Mesendoderm (in vitro differentiated cells): ENCODE results near the gene CSNK1E.

ENCODE experiments used
- DNase-seq: peaks from one replicate; pipeline ENCODE4 v3.0.0; 2013
- H2AK5ac ChIP-seq: 2 replicates; pipeline ENCODE4 v1.6.1; 2013; ENCODE audit warnings: low read length, inconsistent platforms
- H2BK120ac ChIP-seq: 2 replicates; pipeline ENCODE4 v1.6.1; 2013; ENCODE audit warnings: low read depth, mild to moderate bottlenecking, low read length, moderate library complexity, mixed read lengths
- H2BK15ac ChIP-seq: replicated peaks from 2 replicates; pipeline ENCODE4 v1.6.1; 2013; ENCODE audit warnings: low read depth, mild to moderate bottlenecking, moderate library complexity
- H2BK5ac ChIP-seq: 2 replicates; pipeline ENCODE4 v1.6.1; 2013; ENCODE audit warnings: low read length, inconsistent platforms
- H3K18ac ChIP-seq: 2 replicates; pipeline ENCODE4 v1.6.1; 2013; ENCODE audit warnings: mild to moderate bottlenecking, low read length, mixed read lengths
- H3K23ac ChIP-seq: one replicate; pipeline ENCODE4 v1.6.1; 2013; ENCODE audit warnings: low read length
- H3K27ac ChIP-seq: 2 replicates; pipeline ENCODE4 v1.5.1; 2013; ENCODE audit warnings: low read depth, mild to moderate bottlenecking, inconsistent platforms, low read length, moderate library complexity
- H3K27me3 ChIP-seq: 2 replicates; pipeline ENCODE4 v1.6.1; 2013; ENCODE audit warnings: low read length, control low read depth, mild to moderate bottlenecking, inconsistent platforms; ENCODE audit not compliant: insufficient read depth, poor library complexity
- H3K36me3 ChIP-seq: 2 replicates; pipeline ENCODE4 v1.6.1; 2013; ENCODE audit warnings: low read length, inconsistent platforms; ENCODE audit not compliant: control insufficient read depth, insufficient read depth
- H3K4ac ChIP-seq: one replicate; pipeline ENCODE4 v1.6.1; 2013; ENCODE audit warnings: low read depth, mild to moderate bottlenecking, low read length, moderate library complexity
- H3K4me1 ChIP-seq: 2 replicates; pipeline ENCODE4 v1.6.1; 2013; ENCODE audit warnings: low read depth, low read length, inconsistent platforms; ENCODE audit not compliant: control insufficient read depth
- H3K4me2 ChIP-seq: 2 replicates; pipeline ENCODE4 v1.6.1; 2013; ENCODE audit warnings: low read length
- H3K4me3 ChIP-seq: 2 replicates; pipeline ENCODE4 v1.5.1; 2013; ENCODE audit warnings: mild to moderate bottlenecking, low read length
- H3K56ac ChIP-seq: one replicate; pipeline ENCODE4 v1.6.1; 2013; ENCODE audit warnings: low read length
- H3K79me1 ChIP-seq: 2 replicates; pipeline ENCODE4 v1.6.1; 2013; ENCODE audit warnings: low read length, inconsistent platforms
- H3K79me2 ChIP-seq: 2 replicates; pipeline ENCODE4 v1.6.1; 2013; ENCODE audit warnings: mild to moderate bottlenecking, low read length; ENCODE audit not compliant: control insufficient read depth, insufficient read depth
- H3K9ac ChIP-seq: 2 replicates; pipeline ENCODE4 v1.6.1; 2013; ENCODE audit warnings: low read length, inconsistent platforms
- H4K5ac ChIP-seq: one replicate; pipeline ENCODE4 v1.6.1; 2013; ENCODE audit warnings: low read length
- H4K8ac ChIP-seq: one replicate; pipeline ENCODE4 v1.6.1; 2013; ENCODE audit warnings: low read depth, mild to moderate bottlenecking, control low read depth, low read length, moderate library complexity
- whole genome bisulfite sequencing: extraction: QIAGEN DNeasy Blood & Tissue Kit; methylation state at CpG from one replicate; pipeline ENCODE4 v1.1.7; 2013; ENCODE audit warnings: low lambda C conversion rate, missing lambda C conversion rate; ENCODE audit not compliant: insufficient coverage; ENCODE audit errors: extremely low coverage; 5-methylcytosine and 5-hydroxymethylcytosine counted together

Gene CSNK1E

DNA sequence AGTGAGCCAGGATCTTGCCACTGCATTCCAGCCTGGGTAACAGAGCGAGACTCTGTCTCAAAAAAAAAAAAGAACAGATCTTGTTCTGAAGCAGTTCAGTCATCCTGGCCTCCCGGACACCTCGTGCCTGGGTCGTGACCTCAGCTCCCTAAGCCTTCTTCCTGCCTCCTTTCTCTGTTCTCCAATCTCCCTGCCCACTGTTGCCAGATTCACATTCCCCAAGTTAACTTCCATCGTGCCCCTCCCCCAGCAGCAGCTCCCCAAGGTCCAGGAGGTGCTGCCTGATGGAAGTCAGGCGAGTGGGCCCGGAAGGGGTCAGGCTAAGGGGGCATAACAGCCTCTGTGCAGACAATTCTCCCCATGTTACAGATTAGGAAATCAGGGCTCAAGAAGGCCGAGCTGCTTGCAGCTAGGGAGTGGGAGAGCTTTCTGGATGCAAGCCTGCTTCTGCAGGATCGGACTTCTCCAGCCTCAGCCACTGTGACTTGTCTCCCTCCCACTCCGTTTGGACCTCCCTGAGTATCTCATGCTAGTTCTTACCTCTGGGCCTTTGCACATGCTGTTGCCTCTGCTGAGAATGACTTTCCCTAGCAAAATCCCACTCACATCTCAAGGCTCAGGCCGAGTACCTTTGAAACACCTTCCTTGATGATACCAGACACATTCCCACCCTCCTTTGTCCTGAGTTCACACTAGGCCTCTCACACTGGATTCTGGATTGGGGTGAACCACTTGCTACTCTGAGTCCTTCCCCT, 30.1 kb downstream of the CSNK1E start:
- H3K4me3 ChIP-seq = no peak overlapping the region
- DNase-seq = no peak
- H2BK5ac ChIP-seq = no peak overlapping the region

DNA sequence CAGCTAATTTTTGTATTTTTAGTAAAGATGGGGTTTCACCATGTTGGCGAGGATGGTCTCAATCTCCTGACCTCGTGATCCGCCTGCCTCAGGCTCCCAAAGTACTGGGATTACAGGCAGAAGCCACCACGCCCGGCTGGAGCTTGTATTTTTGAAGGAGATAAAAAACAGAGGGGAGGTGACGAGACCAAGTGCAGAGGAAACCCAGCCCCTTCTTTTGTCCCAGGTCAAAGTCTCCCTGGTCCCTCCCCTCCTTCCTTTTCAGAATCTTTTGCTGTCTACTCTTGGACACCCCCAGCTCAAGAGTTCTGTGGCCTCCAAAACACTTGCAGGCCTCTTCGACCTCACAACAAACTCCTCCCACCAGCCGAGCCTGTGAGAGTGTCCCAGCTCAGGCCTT, 32.2 kb downstream of the CSNK1E start:
- Histone ChIP-seq H3K4me3 (no peak overlapping the region), H3K79me2 (no peaks in the 10 kb centered on the region), H2BK15ac (no peak overlapping the region), H3K36me3 (no peaks in the 10 kb centered on the region), H2BK120ac (no peak overlapping the region), H4K5ac (no peak overlapping the region), H3K27me3 (no peaks in the 10 kb centered on the region), H3K23ac (no peak overlapping the region), H3K56ac (no peak overlapping the region), H3K18ac (no peak overlapping the region), H3K79me1 (no peaks in the 10 kb centered on the region), H3K4ac (no peak overlapping the region), H3K4me2 (no peak overlapping the region), H3K4me1 (no peaks in the 10 kb centered on the region), H3K9ac (no peak overlapping the region), H3K27ac (no peak overlapping the region), H2AK5ac (no peak overlapping the region), H2BK5ac (no peak overlapping the region), H4K8ac (no peak overlapping the region)
- DNase-seq = no peak
- no CpG with 5 or more reads among the region's 8 CpGs for WGBS

More for the DNA sequence above, 30.1 kb downstream of the CSNK1E start:
- Histone ChIP-seq H3K36me3 (peaks cover 2% of the 10 kb centered on the region), H3K4ac (no peak overlapping the region), H3K18ac (no peak overlapping the region), H3K27me3 (no peaks in the 10 kb centered on the region), H2BK120ac (no peak overlapping the region), H3K9ac (no peak overlapping the region), H3K27ac (no peak overlapping the region), H3K4me2 (no peak overlapping the region), H3K56ac (no peak overlapping the region), H2BK15ac (no peak overlapping the region), H3K79me1 (no peaks in the 10 kb centered on the region), H3K79me2 (no peaks in the 10 kb centered on the region), H4K8ac (no peak overlapping the region), H3K4me1 (no peaks in the 10 kb centered on the region), H2AK5ac (no peak overlapping the region), H4K5ac (no peak overlapping the region), H3K23ac (no peak overlapping the region)
- no CpG with 5 or more reads among the region's 11 CpGs for WGBS

DNA sequence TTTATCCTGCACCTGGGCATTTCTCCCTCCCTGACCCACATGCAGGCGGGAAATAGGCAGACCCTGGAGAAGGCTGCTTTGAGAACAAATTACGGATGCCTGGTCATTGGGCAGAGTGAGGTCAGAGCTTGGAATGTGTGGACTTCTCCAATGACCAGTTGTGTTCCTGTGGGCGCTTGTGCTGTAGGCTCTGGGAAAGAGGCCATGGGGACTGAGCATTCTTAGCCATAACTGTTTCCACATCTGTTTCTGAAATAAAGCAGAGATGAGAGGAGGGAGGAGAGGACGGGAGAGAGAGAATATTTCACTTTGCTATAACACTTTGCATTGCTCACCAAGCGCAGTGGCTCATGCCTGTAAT, 33.2 kb downstream of the CSNK1E start:
- no peaks in the 10 kb centered on the region for H3K36me3 ChIP-seq
- no peak overlapping the region for H2BK5ac ChIP-seq
- H3K79me1 ChIP-seq = no peaks in the 10 kb centered on the region
- no peak overlapping the region for H2BK15ac ChIP-seq
- no peak overlapping the region for H3K23ac ChIP-seq
- no peak overlapping the region for H2BK120ac ChIP-seq
- no peak overlapping the region for H3K27ac ChIP-seq
- H3K18ac ChIP-seq = no peak overlapping the region
- no peaks in the 10 kb centered on the region for H3K4me1 ChIP-seq
- no peak overlapping the region for H3K4me2 ChIP-seq
- H3K27me3 ChIP-seq = no peaks in the 10 kb centered on the region
- H3K4me3 ChIP-seq = no peak overlapping the region
- H3K79me2 ChIP-seq = no peaks in the 10 kb centered on the region
- no CpG with 5 or more reads among the region's 5 CpGs for WGBS
- no peak overlapping the region for H4K8ac ChIP-seq
- no peak overlapping the region for H2AK5ac ChIP-seq
- H3K56ac ChIP-seq = no peak overlapping the region
- H4K5ac ChIP-seq = no peak overlapping the region
- no peak overlapping the region for H3K4ac ChIP-seq
- H3K9ac ChIP-seq = no peak overlapping the region
- peak; percentile 38 for DNase-seq

DNA sequence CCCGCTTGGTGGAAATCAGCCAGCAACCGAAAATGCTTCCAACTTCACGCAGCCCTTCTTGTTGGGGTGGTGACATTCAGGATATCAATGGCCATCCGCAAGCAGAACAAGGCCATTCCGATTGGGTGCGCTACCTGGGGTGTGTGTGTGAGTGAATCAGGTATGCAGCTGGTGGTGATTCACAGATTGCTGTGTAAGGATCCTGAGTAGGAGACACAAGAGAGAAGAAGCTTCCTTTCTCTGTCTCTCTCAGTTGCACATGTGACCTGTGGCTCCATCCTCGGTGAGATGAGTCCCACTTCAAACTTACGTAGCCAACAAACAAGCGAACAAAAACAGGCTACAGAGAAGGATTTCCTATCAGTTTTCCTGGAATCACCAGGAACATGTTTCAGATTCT, 34.8 kb downstream of the CSNK1E start:
- Histone ChIP-seq H3K4me1 (no peaks in the 10 kb centered on the region), H3K27ac (no peak overlapping the region), H4K8ac (no peak overlapping the region), H3K79me2 (no peaks in the 10 kb centered on the region), H2BK120ac (no peak overlapping the region), H3K4me3 (no peak overlapping the region), H2BK15ac (no peak overlapping the region), H3K9ac (no peak overlapping the region), H4K5ac (no peak overlapping the region), H3K27me3 (no peaks in the 10 kb centered on the region), H3K56ac (peak overlapping the region; percentile 28), H3K4me2 (no peak overlapping the region), H3K23ac (no peak overlapping the region), H2AK5ac (no peak overlapping the region), H3K79me1 (no peaks in the 10 kb centered on the region), H3K18ac (no peak overlapping the region), H3K4ac (no peak overlapping the region), H3K36me3 (no peaks in the 10 kb centered on the region), H2BK5ac (no peak overlapping the region)
- no CpG with 5 or more reads among the region's 9 CpGs for WGBS
- no peak for DNase-seq

DNA sequence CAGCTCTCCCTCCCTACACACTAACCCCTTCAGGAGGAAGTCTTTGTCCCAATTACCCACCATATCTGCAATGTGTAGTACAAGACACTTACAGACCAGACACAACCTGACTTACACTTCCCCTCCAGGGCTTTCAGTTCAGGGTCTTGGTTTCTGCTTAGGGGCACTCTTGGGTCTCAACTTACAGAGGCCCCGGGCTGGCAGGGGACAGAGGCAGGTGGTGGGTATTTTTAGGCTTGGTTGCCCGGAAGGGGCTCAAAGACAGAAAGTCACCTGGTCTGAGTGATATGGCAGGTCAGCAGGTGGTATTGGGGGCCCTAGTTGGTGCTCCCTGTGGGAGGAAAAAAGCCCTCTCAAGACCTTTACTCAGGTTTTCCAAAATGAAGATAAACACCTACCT, 41.1 kb downstream of the CSNK1E start:
- no CpG with 5 or more reads among the region's 2 CpGs for WGBS
- H3K23ac ChIP-seq = no peak overlapping the region
- no peak overlapping the region for H3K18ac ChIP-seq
- no peak overlapping the region for H2BK120ac ChIP-seq
- no peak overlapping the region for H2BK15ac ChIP-seq
- no peak for DNase-seq
- H3K4me1 ChIP-seq = peaks cover 3% of the 10 kb centered on the region
- H3K4me2 ChIP-seq = no peak overlapping the region
- H3K27me3 ChIP-seq = no peaks in the 10 kb centered on the region
- H3K9ac ChIP-seq = no peak overlapping the region
- H3K4me3 ChIP-seq = no peak overlapping the region
- H3K27ac ChIP-seq = no peak overlapping the region
- peaks cover 8% of the 10 kb centered on the region for H3K79me2 ChIP-seq
- no peak overlapping the region for H4K8ac ChIP-seq
- no peak overlapping the region for H3K56ac ChIP-seq
- H3K4ac ChIP-seq = no peak overlapping the region
- H3K36me3 ChIP-seq = no peaks in the 10 kb centered on the region
- H4K5ac ChIP-seq = no peak overlapping the region
- H2BK5ac ChIP-seq = no peak overlapping the region
- H2AK5ac ChIP-seq = no peak overlapping the region
- H3K79me1 ChIP-seq = peaks cover 8% of the 10 kb centered on the region
